ENCODE results near the gene IL21R. TPM values are rescaled to one million over a fixed set of nuclear protein-coding genes. Genes with fewer than 3 reads are reported as not detected.

Gene IL21R
- total RNA-seq, 1 donor from 2014 or later = 0.82 TPM

GRCh38 chr16:27462846-27463682 lies 61.1 kb downstream of the IL21R start:
- no peak for DNase-seq

GRCh38 chr16:27463741-27464591 lies 62.0 kb downstream of the IL21R start:
- no peak for DNase-seq

GRCh38 chr16:27464626-27465482 lies 62.9 kb downstream of the IL21R start:
- no peak for DNase-seq

- DNase-seq = no peak
Observed at GRCh38 chr16:27465483-27465879, 63.5 kb downstream of the IL21R start.

- DNase-seq = no peak
Observed at GRCh38 chr16:27468941-27469531, 67.1 kb downstream of the IL21R start.

- DNase-seq = no peak
Observed at GRCh38 chr16:27470567-27471431, 68.8 kb downstream of the IL21R start.

GRCh38 chr16:27471661-27472060 lies 69.7 kb downstream of the IL21R start:
- DNase-seq = no peak

- no peak for DNase-seq
Observed at GRCh38 chr16:27472091-27473020, 70.4 kb downstream of the IL21R start.

GRCh38 chr16:27473101-27473900 lies 71.3 kb downstream of the IL21R start:
- no peak for DNase-seq

- DNase-seq = no peak
Observed at GRCh38 chr16:27474041-27474440, 72.1 kb downstream of the IL21R start.

- no peak for DNase-seq
Observed at GRCh38 chr16:27474921-27475320, 72.9 kb downstream of the IL21R start.

GRCh38 chr16:27475561-27475960 lies 73.6 kb downstream of the IL21R start:
- DNase-seq = no peak

GRCh38 chr16:27476240-27476639 lies 74.3 kb downstream of the IL21R start:
- no peak for DNase-seq

- DNase-seq = no peak
Observed at GRCh38 chr16:27480761-27481160, 78.8 kb downstream of the IL21R start.

- no peak for DNase-seq
Observed at GRCh38 chr16:27481282-27481934, 79.4 kb downstream of the IL21R start.

GRCh38 chr16:27482397-27483087 lies 80.6 kb downstream of the IL21R start:
- DNase-seq = no peak

GRCh38 chr16:27483088-27483437 lies 81.1 kb downstream of the IL21R start:
- DNase-seq = no peak

- no peak for DNase-seq
Observed at GRCh38 chr16:27483624-27484023, 81.7 kb downstream of the IL21R start.

All from tongue (tissue), 2 donors.